GM23338 (cell line): Measurements from ENCODE around the gene RAB5IF. TPM values are rescaled to one million over a fixed set of nuclear protein-coding genes. Genes with fewer than 3 reads are reported as not detected.

Source experiments
- ATAC-seq: fragments of 200-7000 bp; cut with Tn5 transposase; 3 replicates; pipeline ENCODE4 v1.9.1; 2020
- DNase-seq: peaks from one replicate; pipeline ENCODE4 v3.0.0-alpha.2; 2015; ENCODE audit warnings: low spot score
- H2AFZ ChIP-seq: fragments of 200-600 bp; sonication (generic); 2 replicates; pipeline ENCODE4 v1.8.0; 2016; ENCODE audit warnings: antibody characterized with exemption, mild to moderate bottlenecking, moderate library complexity
- H3F3A ChIP-seq: fragments of 200-600 bp; sonication (generic); replicated peaks from 2 replicates; pipeline ENCODE4 v1.8.0; 2017; ENCODE audit warnings: antibody characterized with exemption, mixed run types, low read depth
- H3K27ac ChIP-seq: fragments of 200-600 bp; sonication (generic); 2 replicates; pipeline ENCODE4 v1.6.1; 2016; ENCODE audit warnings: low read depth
- H3K27me3 ChIP-seq: fragments of 200-600 bp; sonication (generic); 2 replicates; pipeline ENCODE4 v1.8.0; 2016; ENCODE audit warnings: mild to moderate bottlenecking, mixed run types, moderate library complexity; ENCODE audit not compliant: insufficient read depth
- H3K36me3 ChIP-seq: fragments of 200-600 bp; sonication (generic); 2 replicates; pipeline ENCODE4 v1.8.0; 2016; ENCODE audit warnings: mild to moderate bottlenecking; ENCODE audit not compliant: insufficient read depth
- H3K4me1 ChIP-seq: fragments of 200-600 bp; sonication (generic); 2 replicates; pipeline ENCODE4 v1.8.0; 2016; ENCODE audit warnings: mild to moderate bottlenecking, moderate library complexity; ENCODE audit not compliant: insufficient read depth
- H3K4me2 ChIP-seq: fragments of 200-600 bp; sonication (generic); 2 replicates; pipeline ENCODE4 v1.7.1; 2017; ENCODE audit warnings: mixed run types
- H3K4me3 ChIP-seq: fragments of 200-600 bp; sonication (generic); 2 replicates; pipeline ENCODE4 v1.6.1; 2016; ENCODE audit warnings: mixed run types
- H3K79me2 ChIP-seq: fragments of 200-600 bp; sonication (generic); replicated peaks from 2 replicates; pipeline ENCODE4 v1.8.0; 2017; ENCODE audit warnings: mild to moderate bottlenecking; ENCODE audit not compliant: insufficient read depth
- H3K9me2 ChIP-seq: fragments of 200-600 bp; sonication (generic); 2 replicates; pipeline ENCODE4 v1.8.0; 2017; ENCODE audit not compliant: insufficient read depth
- H4K20me1 ChIP-seq: fragments of 200-600 bp; sonication (generic); replicated peaks from 2 replicates; pipeline ENCODE4 v1.8.0; 2017; ENCODE audit warnings: mild to moderate bottlenecking; ENCODE audit not compliant: insufficient read depth
- H3K27ac Mint-ChIP-seq: 2 replicates; pipeline ENCODE4 v1.8.0; 2020; ENCODE audit warnings: inconsistent platforms, mild to moderate bottlenecking, moderate library complexity, mixed read lengths
- H3K27me3 Mint-ChIP-seq: 3 replicates; pipeline ENCODE4 v1.8.0; 2022; ENCODE audit warnings: low read depth, mild to moderate bottlenecking, moderate library complexity, mixed read lengths, inconsistent platforms; ENCODE audit not compliant: insufficient read depth, poor library complexity
- H3K36me3 Mint-ChIP-seq: 3 replicates; pipeline ENCODE4 v1.8.0; 2021; ENCODE audit warnings: low read depth, mild to moderate bottlenecking, inconsistent platforms, moderate library complexity, mixed read lengths
- H3K4me1 Mint-ChIP-seq: 3 replicates; pipeline ENCODE4 v1.8.0; 2020; ENCODE audit warnings: mild to moderate bottlenecking, inconsistent platforms, mixed read lengths
- H3K4me3 Mint-ChIP-seq: 3 replicates; pipeline ENCODE4 v1.8.0; 2021; ENCODE audit warnings: moderate library complexity, mild to moderate bottlenecking, inconsistent platforms, mixed read lengths
- H3K9me3 Mint-ChIP-seq: 3 replicates; pipeline ENCODE4 v1.8.0; 2020; ENCODE audit warnings: moderate library complexity, mild to moderate bottlenecking, inconsistent platforms, mixed read lengths
- CREB1 ChIP-seq: fragments of 250-450 bp; sonication (Bioruptor Pico); IDR thresholded peaks from 2 replicates; pipeline ENCODE4 v1.5.0; 2020; ENCODE audit warnings: low read depth, mild to moderate bottlenecking, moderate library complexity
- EZH2 ChIP-seq: fragments of 200-600 bp; sonication (generic); IDR thresholded peaks from one replicate; pipeline ENCODE4 v1.8.0; 2017; ENCODE audit warnings: antibody characterized with exemption, mild to moderate bottlenecking, low read depth; ENCODE audit not compliant: unreplicated experiment
- EZH2phosphoT487 ChIP-seq: fragments of 200-600 bp; sonication (generic); IDR thresholded peaks from one replicate; pipeline ENCODE4 v1.8.1; 2018; ENCODE audit warnings: antibody characterized with exemption; ENCODE audit not compliant: unreplicated experiment
- JUNB ChIP-seq: IDR thresholded peaks from one replicate; pipeline ENCODE4 v1.6.1; 2016; ENCODE audit warnings: antibody characterized with exemption; ENCODE audit not compliant: unreplicated experiment
- NANOG ChIP-seq: IDR thresholded peaks from 2 replicates; pipeline ENCODE4 v1.6.1; 2016; ENCODE audit warnings: antibody characterized with exemption, borderline replicate concordance
- POLR2AphosphoS5 ChIP-seq: IDR thresholded peaks from 2 replicates; pipeline ENCODE4 v1.6.1; 2016; ENCODE audit warnings: antibody characterized with exemption, low read depth
- STAT1 ChIP-seq: IDR thresholded peaks from one replicate; pipeline ENCODE4 v1.6.1; 2016; ENCODE audit warnings: antibody characterized with exemption; ENCODE audit not compliant: unreplicated experiment
- ZNF114 ChIP-seq: fragments of 250-450 bp; sonication (Bioruptor Pico); IDR thresholded peaks from 2 replicates; pipeline ENCODE4 v1.5.0; 2020; ENCODE audit warnings: mild to moderate bottlenecking, moderate library complexity
- ZNF331 ChIP-seq: fragments of 250-450 bp; sonication (Bioruptor Pico); IDR thresholded peaks from 2 replicates; pipeline ENCODE4 v1.5.0; 2020; ENCODE audit warnings: low read depth, mild to moderate bottlenecking, moderate library complexity
- long read RNA-seq: library from polyadenylated mRNA; unstranded; transcript quantifications from one replicate; pipeline ENCODE4 v2.0.0, GENCODE V29; 2020; ENCODE audit not compliant: unreplicated experiment
- polyA plus RNA-seq: library from polyadenylated mRNA; unstranded; fragments of >200 nt; fragmentation: Nextera tagmentation; extraction: Ambion mirVana; gene quantifications from 2 replicates; pipeline ENCODE4 v1.2.1, GENCODE V29; 2016
- total RNA-seq: library from RNA; depleted of rRNA; stranded (reverse); fragments of >200 nt; shearing (Covaris generic); gene quantifications from 2 replicates; pipeline ENCODE4 v1.2.3, GENCODE V29; 2014; rRNA removed
- TF ChIP-seq, protein P1 (sequence below): fragments of 250-450 bp; sonication (Bioruptor Pico); IDR thresholded peaks from 2 replicates; pipeline ENCODE4 v1.5.0; 2020; ENCODE audit warnings: mild to moderate bottlenecking, moderate library complexity
- TF ChIP-seq, protein P2 (sequence below): IDR thresholded peaks from 2 replicates; pipeline ENCODE4 v1.6.1; 2016; ENCODE audit warnings: antibody characterized with exemption
- TF ChIP-seq, protein P3 (sequence below), 2 experiments: fragments of 200-600 bp in 1 of 2; sonication (generic) in 1 of 2; conservative IDR thresholded peaks; 2 replicates each; pipeline versions ENCODE4 v1.5.1 to v1.6.1; 2016 to 2017; ENCODE audit warnings: antibody characterized with exemption in 2 of 2, low read depth in 2 of 2, mild to moderate bottlenecking in 2 of 2, moderate library complexity in 1 of 2

The RAB5IF gene, protein sequence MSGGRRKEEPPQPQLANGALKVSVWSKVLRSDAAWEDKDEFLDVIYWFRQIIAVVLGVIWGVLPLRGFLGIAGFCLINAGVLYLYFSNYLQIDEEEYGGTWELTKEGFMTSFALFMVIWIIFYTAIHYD
- total RNA-seq (126 and 138 TPM in 2 replicates), polyA plus RNA-seq (119 and 123 TPM in 2 replicates)
- long read RNA-seq, transcript RAB5IF-202 (4 exons, 1,114 nt), result major isoform, 105 of 128 reads
- long read RNA-seq, transcript RAB5IF-204 (5 exons, 1,170 nt), result minor isoform, 12 of 128 reads
- long read RNA-seq, partial matches to known transcripts, result 0 of 128 reads
- long read RNA-seq, other reads (novel, unspliced or antisense), result 7 of 128 reads

DNA sequence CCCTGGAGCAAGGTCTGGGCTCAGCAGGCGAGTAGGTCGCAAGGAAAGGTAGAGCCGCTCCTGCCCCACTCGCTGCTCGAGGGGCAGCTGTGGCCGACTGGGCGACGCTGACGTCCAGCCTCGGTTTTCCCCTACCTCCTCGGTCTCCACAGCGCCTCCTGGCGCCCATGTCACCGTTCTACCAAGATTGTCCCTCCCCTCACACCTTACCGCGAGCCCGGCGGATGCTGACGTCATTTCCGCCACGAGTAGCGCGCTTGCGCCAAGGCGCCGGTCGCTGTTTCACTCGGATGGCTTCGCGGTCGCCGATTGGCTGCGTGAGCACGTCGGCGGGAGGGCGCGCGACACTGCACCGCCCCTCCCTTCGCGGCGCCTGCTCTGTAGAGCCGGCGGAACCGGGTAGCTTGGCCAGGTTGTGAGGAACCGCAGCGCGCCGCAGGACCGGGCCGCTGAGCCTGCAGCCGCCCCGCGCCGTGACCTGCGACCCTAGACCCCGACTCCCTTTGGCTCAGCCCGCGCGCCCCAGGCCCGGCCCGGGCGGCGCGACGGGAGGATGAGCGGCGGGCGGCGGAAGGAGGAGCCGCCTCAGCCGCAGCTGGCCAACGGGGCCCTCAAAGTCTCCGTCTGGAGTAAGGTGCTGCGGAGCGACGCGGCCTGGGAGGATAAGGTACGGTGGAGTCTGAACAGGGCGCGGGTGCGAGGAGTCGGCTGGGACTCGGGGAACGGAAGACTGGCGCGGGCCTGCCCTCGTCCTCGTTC is at the start of gene RAB5IF:
RAB5IF (plus strand) TSS at position 381 of the 759 bp plus-strand sequence; CDS start at position 554, 173 bp downstream.
- peaks cover 19% of the 10 kb centered on the region for H4K20me1 ChIP-seq
- TF ChIP-seq, protein P1, sequence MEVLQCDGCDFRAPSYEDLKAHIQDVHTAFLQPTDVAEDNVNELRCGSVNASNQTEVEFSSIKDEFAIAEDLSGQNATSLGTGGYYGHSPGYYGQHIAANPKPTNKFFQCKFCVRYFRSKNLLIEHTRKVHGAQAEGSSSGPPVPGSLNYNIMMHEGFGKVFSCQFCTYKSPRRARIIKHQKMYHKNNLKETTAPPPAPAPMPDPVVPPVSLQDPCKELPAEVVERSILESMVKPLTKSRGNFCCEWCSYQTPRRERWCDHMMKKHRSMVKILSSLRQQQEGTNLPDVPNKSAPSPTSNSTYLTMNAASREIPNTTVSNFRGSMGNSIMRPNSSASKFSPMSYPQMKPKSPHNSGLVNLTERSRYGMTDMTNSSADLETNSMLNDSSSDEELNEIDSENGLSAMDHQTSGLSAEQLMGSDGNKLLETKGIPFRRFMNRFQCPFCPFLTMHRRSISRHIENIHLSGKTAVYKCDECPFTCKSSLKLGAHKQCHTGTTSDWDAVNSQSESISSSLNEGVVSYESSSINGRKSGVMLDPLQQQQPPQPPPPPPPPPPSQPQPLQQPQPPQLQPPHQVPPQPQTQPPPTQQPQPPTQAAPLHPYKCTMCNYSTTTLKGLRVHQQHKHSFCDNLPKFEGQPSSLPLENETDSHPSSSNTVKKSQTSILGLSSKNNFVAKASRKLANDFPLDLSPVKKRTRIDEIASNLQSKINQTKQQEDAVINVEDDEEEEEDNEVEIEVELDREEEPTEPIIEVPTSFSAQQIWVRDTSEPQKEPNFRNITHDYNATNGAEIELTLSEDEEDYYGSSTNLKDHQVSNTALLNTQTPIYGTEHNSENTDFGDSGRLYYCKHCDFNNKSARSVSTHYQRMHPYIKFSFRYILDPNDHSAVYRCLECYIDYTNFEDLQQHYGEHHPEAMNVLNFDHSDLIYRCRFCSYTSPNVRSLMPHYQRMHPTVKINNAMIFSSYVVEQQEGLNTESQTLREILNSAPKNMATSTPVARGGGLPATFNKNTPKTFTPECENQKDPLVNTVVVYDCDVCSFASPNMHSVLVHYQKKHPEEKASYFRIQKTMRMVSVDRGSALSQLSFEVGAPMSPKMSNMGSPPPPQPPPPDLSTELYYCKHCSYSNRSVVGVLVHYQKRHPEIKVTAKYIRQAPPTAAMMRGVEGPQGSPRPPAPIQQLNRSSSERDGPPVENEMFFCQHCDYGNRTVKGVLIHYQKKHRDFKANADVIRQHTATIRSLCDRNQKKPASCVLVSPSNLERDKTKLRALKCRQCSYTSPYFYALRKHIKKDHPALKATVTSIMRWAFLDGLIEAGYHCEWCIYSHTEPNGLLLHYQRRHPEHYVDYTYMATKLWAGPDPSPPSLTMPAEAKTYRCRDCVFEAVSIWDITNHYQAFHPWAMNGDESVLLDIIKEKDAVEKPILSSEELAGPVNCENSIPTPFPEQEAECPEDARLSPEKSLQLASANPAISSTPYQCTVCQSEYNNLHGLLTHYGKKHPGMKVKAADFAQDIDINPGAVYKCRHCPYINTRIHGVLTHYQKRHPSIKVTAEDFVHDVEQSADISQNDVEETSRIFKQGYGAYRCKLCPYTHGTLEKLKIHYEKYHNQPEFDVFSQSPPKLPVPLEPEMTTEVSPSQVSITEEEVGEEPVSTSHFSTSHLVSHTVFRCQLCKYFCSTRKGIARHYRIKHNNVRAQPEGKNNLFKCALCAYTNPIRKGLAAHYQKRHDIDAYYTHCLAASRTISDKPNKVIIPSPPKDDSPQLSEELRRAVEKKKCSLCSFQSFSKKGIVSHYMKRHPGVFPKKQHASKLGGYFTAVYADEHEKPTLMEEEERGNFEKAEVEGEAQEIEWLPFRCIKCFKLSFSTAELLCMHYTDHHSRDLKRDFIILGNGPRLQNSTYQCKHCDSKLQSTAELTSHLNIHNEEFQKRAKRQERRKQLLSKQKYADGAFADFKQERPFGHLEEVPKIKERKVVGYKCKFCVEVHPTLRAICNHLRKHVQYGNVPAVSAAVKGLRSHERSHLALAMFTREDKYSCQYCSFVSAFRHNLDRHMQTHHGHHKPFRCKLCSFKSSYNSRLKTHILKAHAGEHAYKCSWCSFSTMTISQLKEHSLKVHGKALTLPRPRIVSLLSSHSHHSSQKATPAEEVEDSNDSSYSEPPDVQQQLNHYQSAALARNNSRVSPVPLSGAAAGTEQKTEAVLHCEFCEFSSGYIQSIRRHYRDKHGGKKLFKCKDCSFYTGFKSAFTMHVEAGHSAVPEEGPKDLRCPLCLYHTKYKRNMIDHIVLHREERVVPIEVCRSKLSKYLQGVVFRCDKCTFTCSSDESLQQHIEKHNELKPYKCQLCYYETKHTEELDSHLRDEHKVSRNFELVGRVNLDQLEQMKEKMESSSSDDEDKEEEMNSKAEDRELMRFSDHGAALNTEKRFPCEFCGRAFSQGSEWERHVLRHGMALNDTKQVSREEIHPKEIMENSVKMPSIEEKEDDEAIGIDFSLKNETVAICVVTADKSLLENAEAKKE (CRISPR knock-in tag), result no peak
- TF ChIP-seq NANOG (no peak), EZH2 (no peak), EZH2phosphoT487 (no peak), CREB1 (CRISPR knock-in tag) (peak; percentile 97), JUNB (no peak), ZNF114 (CRISPR knock-in tag) (no peak), ZNF331 (CRISPR knock-in tag) (peak; percentile 38; the same call in 1 of the 2 replicates), POLR2AphosphoS5 (peak; percentile 72), STAT1 (no peak)
- TF ChIP-seq, protein P2, sequence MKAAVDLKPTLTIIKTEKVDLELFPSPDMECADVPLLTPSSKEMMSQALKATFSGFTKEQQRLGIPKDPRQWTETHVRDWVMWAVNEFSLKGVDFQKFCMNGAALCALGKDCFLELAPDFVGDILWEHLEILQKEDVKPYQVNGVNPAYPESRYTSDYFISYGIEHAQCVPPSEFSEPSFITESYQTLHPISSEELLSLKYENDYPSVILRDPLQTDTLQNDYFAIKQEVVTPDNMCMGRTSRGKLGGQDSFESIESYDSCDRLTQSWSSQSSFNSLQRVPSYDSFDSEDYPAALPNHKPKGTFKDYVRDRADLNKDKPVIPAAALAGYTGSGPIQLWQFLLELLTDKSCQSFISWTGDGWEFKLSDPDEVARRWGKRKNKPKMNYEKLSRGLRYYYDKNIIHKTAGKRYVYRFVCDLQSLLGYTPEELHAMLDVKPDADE, result peak; percentile 90
- TF ChIP-seq, protein P3, sequence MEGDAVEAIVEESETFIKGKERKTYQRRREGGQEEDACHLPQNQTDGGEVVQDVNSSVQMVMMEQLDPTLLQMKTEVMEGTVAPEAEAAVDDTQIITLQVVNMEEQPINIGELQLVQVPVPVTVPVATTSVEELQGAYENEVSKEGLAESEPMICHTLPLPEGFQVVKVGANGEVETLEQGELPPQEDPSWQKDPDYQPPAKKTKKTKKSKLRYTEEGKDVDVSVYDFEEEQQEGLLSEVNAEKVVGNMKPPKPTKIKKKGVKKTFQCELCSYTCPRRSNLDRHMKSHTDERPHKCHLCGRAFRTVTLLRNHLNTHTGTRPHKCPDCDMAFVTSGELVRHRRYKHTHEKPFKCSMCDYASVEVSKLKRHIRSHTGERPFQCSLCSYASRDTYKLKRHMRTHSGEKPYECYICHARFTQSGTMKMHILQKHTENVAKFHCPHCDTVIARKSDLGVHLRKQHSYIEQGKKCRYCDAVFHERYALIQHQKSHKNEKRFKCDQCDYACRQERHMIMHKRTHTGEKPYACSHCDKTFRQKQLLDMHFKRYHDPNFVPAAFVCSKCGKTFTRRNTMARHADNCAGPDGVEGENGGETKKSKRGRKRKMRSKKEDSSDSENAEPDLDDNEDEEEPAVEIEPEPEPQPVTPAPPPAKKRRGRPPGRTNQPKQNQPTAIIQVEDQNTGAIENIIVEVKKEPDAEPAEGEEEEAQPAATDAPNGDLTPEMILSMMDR (conservative IDR thresholded peaks at IDR 0.05; ENCODE audit: low read depth in 2 of 2), result peak; percentile 60 to 98

More for the DNA sequence above, at the start of gene RAB5IF:
- Histone ChIP-seq H2AFZ (peak within 1 kb of the TSS; percentile 98), H3K9me2 (no peaks in the 10 kb centered on the region), H3K27me3 (no peaks in the 10 kb centered on the region), H3K4me2 (peak within 1 kb of the TSS; percentile 100), H3K27ac (peak within 1 kb of the TSS; percentile 89), H3K79me2 (peaks cover 37% of the 10 kb centered on the region), H3K4me1 (peaks cover 13% of the 10 kb centered on the region), H3K4me3 (peak within 1 kb of the TSS; percentile 100), H3K36me3 (peaks cover 19% of the 10 kb centered on the region), H3F3A (peaks cover 23% of the 10 kb centered on the region)
- H3K9me3 Mint-ChIP-seq, result no peaks in the 10 kb centered on the region
- peaks cover 20% of the 10 kb centered on the region for H3K27me3 Mint-ChIP-seq
- ATAC-seq (peak; percentile 93), DNase-seq (peak; percentile 100)
- peak within 1 kb of the TSS; percentile 97 for H3K27ac Mint-ChIP-seq
- peak within 1 kb of the TSS; percentile 99 for H3K4me3 Mint-ChIP-seq
- H3K4me1 Mint-ChIP-seq, result peaks cover 17% of the 10 kb centered on the region
- peaks cover 37% of the 10 kb centered on the region; the same call in 2 of the 3 replicates for H3K36me3 Mint-ChIP-seq
